Activated CD4-positive, alpha-beta T cell treated with anti-CD3 and anti-CD28 coated beads, Interleukin-2, amount 50 U/mL, for 1 hour (primary cell): Measurements from ENCODE around the gene CCDC188.

Experiments used
- DNase-seq: peaks from one replicate; pipeline ENCODE4 v3.0.0-alpha.2; 2020

CCDC188 gene

DNA sequence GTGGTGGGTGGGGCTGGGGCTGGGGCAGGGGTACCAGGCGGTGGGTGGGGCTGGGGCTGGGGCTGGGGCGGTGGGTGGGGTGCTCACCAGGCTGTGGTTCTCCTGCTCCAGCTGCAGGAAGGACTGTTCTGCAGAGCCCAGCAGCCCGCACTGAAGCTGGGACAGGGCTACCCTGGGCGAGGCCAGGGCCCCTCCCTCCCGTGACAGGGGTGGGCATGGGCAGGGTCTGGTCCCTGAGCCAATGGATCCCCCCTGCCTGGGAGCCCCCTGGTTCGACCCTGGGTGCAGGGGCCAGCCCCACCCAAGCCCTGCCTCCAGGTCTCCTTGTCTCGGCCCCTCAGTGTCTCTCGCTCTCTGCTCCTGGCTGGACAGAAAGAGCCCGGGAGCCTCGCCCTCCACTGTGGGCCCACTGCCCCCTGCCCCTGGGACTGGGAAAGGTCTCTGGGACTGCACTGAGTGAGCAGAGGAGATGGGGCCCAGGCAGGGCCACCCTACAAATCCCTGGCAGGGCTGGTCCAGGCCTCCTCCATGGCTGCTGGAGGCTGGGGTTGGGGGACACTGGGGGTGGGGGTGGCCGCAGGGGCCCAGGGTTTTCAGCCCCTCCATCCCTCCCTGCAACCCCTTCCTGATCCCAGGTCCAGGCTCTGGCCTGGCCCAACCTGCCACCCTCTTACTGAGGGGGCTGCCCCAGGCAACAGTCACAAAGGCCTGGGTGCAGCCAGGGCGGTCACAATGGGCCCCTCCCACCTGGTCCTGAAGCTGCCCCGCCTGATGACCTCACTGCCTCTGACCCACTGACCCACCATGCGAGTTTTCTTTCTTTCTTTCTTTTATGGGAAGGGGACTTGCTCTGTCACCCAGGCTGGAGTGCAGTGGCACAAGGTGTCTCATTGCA, at the start of gene CCDC188:
Gene CCDC188 (minus strand): TSS at position 675 of the 895 bp plus-strand sequence. CDS start 69 bp downstream, at position 606.
- DNase-seq, result no peak

DNA sequence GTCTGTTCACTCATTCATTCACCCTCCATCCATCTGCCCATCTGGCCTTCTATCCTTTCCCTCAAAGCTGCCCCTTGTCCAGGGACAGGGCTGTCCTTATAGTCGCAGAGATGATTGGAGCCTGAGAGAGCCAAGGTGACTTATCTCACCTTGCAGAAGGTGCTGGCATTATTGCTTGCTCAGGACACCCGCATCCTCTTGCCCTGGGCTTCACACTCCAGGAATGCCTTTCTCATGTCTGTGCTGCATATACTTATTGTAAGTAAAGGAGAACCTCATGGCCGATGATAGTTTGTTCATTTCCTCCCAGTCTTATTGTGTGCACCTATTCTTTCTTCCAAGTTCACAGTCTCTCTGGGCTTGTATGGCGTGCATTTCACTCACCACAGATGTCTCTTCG, 49.1 kb upstream of the CCDC188 start:
- no peak for DNase-seq

DNA sequence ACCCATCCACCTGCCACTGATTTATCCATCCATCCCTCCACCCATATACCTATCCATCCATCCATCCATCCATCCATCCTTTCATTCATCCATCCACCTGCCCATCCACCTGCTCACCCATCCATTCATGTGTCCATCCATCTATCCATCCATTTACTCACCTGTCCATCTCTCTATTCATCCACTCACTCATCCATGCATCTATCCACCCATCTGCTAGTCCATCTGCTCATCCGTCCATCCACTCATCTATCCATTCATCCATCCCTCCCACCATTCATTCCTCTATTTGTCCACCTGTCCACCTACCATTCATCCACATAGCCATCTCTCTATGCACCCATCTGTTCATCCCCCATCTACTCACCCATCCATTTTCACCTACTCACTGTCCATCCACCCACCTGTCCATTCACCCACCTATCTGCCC, 48.6 kb upstream of the CCDC188 start:
- DNase-seq, result no peak

DNA sequence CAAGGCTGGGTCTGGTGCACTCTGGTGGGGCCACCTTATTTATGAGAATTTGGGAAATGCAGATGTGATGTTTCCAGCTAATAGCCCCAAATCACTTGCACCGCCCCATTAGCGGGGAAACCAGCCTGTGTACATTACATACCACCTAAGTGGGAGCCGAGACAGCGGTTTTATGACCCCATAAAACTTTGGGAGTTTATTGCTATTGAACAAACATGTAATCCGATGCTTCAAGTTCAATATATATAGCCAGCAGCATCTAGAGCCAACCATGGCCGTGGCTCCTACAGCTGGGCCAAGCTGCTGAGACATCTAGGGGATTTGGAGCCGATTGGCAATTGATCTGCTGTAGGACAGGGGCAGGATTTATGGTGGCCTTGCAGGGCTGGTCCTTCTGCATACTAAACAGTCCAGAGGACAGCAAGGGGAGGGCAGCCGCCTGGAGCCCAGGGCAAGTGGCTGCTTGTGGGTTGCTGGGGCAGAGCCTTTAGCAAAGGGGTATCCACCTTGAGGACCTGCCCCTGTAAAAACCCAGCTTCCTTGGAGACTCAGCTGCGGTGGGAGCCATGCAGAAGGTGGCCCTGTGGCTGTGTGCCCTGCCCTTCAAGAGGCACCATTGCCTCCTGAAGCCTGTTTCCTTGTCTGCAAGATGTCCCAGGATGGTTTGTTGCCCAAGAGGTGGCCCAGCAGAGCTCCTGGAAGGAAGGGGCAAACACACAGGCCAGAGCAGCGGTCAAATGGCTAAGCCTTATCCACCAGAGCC, 47.9 kb upstream of the CCDC188 start:
- DNase-seq, result no peak

DNA sequence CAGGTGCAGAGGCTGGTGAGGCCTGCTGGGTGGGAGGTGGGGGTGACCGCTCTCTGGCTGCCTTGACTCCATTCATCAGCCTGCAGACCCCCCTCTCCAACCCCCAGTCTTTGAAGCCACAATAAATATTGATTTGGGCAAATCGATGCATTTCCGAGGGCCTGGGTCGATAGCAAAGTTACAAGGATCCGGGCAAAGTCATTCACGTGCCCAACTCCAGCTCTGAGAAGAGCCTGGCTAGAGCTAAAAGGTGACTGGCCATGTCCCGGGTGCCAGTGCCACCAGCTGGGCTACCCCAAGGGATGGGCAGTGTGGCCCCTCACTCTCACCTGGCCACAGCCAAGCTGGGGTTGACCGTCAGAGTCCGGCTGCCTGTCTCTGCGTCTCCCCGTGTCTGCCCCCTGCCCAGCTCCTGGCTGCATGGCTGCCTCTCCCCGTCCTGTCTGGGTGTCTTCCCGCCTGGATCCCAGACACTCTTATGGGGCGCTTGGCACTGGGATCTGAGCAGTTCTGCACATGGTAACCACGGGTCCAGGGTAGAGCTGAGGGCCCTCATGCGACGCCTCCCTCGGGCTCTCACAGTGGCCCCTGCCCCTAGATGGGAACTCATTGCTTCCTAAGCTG, 46.7 kb upstream of the CCDC188 start:
- DNase-seq, result no peak

DNA sequence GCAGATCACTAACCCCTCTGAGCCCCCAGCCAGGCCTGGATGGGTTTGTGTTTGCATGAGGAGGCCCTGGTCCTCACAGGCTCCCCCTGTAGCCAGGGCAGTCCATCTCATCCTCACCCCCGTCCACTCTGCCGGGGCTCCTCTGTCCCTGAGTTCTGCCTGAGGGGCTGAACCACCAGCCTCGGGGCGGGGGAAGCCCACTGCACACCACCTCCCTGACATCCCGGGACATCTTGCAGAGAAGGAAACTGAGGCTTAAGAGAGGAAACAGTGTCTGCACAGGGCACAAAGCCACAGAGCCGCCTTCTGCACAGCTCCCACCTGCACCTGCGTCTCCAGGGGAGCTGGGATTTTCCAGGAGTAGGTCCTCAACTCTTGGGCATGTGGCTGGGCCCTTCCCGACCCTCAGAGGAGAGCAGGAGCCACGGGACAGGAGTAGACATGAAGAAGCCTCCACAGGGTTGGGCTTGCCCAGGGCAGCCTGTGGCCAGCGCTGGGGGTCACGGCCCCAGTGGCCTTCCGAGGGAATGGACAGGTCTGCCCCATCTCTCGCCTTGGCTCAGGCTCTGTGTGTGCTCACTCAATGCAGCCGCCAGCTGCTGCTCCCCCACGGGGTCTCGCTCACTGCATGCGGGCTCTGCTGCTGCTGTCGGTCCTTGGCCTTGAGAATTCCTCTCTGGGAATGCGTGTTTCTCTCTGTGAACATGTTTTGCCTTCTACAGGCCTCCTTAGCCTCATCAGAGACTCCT, 45.4 kb upstream of the CCDC188 start:
- DNase-seq, result no peak

DNA sequence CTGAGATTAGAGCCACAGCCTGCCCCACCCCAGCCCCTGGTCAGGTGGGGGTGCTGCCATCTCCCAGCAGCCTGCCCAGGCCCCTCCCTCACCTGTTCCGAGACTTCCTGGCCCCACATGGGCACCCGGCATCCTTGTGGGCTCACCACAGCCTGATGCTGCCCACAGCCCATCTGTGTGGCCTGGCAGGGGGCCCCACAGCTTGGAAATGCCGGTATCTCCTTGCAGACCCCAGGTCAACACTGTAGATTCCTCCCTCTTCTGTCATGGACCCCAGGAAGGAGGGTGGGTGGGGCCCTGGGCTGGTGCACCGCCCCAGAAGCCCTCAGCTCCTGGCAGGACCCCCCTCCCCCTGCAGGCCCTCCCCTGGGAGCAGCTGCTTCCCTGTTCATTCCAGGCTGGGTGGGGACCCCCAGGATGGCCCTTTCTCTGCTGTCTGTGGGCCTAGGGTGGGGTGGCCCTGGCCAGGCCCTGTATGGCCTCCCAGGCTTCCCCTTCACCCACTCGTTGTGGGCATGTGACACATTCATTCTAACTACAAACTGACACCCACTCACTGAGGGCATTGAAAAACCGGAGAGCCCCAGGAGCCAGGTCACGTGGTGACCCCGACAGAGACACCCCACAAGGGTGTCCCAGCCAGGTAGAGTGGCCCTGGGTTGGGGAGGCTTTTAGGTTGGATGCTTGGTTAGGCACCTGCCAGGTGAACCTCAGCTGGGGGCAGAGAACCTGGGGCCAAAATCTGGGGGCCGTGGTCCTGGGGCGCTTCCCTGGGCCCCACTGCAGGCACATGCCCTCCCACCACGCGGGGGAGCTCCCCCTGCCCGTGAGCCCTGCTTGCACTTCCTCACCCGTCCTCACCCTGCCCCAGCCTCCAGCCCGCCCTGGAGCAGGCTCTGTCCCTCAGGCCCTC, 44.1 kb upstream of the CCDC188 start:
- no peak for DNase-seq

DNA sequence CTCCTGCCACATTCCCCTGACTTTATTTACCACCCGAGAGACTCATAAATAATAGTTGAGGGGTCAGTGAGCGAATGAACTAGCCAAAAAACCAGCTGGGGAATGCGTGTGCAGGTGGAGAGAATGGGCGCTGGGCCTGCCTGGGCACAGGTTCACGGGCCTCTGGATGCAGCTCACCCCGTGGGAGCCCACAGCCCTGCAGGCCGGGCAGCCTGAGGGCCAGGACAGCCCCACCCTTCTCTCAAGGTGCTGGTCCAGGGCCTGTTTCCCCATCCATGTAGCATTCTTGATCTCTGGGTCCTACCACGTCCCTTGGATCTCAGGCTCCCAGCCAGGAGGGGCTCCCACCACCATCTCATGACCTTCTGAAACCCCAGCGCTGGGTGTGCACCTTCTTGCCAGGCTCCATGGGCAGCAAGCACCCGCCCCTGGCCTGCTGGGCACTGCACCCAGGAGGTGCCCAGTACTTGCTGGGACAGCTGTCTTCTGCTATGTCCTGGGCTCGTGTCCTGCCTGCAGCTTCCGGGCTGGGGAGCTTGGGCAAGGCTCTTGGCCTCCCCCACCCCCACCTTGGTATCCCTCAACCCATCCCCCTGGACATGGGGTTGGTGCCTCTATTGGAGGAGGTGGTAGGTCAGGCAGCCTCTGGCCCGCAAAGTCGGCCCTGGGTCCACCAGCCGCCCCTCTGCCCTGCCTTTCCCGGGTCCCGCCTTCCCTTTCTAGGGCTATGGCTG, 43.1 kb upstream of the CCDC188 start:
- no peak for DNase-seq

DNA sequence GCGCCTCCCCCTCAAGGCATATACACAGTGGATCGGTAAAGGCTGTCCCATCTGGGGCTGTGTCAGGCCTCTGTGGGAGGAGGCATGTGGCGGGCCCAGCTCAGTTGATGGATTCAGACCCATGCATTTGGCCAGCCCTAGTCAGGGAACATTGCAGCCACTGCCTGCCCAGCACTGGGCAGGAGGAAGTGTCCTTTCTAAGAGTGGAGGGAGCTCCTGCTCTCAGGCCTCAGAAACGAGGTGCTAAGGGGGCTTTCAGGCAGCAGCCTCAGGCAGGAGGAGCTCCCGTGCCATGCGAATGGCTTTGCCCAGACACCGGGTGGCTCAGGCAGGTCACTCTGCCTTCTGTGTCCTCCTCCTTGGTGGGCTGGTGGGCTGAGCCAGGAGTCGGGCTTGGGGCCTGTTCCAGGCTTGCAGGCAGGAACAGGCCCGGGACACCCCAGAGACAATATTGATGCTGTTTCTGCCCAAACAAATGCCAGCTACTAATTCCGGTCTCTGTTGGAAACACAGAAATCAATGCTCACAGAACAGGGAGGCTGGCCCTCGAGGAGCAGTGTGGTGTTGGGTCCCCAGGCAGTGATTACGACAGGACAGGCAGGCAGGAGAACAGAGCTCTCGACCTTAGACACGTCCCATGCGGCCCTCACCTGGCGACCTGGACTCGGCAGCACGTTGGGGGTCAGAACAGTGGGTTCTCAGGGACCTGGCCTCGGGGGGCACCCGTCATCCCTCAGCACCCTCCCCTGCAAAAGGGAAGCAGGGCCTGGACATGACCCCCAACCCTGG, 42.3 kb upstream of the CCDC188 start:
- DNase-seq, result no peak

DNA sequence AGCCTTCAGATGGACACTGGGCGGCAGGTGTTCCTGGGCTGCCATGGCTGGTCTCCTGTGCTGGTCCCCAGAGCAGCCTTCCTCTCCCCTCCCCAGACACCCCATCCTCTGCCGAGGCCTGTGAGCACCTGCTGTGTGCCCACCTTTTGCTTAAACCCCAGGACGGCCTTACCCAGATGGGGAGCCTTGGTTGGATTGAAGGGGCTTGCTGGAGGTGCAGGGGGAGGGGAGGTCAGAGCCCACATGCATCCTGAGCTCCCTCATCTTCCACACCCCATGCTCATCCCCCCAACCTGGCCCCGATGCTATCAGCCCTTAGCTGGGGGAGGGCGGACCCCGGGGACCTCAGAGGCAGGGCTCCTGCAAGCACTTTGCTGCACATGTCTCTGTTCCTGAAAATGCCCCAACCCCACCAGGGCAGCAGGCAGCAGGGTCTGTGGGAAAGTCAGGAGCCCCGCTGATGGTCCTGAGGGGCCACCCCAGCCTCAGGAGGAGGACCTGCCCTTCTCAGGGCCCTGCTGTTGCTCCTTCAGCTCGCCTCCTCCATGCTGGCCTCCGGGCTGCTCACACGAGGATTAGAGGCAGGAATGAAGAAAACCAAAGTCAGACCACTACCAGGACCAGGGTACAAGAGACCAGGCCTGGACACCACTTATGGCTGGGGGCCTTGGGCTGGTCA, 41.6 kb upstream of the CCDC188 start:
- no peak for DNase-seq

DNA sequence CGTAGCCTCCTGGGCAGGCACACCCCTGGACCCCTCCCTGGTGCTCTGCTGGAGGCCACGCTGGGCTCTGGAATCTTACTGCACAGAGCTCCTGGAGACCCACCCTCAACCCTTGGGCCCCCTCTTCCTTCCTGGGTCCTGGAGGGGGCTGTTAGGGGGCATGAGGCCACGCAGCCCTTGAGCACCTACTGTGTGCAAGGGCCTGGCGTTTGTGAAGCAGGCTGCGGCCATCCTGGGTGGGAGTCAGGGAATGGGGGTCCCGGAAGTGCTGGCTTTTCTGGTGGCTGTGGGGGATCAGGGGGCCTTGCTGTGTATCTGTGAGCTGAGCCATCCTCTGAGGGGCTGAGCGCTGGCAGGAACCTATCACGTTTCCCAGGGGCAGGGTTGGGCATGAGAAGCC, 40.9 kb upstream of the CCDC188 start:
- no peak for DNase-seq

DNA sequence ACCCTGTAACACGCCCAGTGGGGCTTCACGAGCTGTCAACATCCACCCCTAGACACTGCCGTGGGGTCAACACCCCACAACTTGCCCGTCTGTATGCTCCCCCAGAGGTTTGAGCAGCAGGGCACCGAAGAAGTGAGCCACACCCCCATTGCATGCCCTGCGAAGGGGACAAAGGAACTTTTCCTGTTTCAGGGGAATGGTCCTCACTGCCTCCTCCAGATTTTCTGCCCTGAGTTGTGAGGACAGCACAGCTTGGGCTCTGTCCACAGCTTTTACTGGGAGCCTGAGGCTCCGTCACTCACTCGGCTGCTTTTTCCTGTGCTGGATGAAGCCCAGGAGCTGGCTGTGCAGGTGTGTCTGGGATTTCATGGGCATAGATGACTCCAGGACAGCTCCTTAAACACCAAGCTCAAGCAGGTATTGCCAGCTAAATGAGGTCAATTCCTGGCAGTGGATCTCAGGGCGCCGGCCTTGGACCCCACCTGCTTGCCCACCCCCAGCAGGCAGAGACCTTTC, 40.2 kb upstream of the CCDC188 start:
- no peak for DNase-seq

DNA sequence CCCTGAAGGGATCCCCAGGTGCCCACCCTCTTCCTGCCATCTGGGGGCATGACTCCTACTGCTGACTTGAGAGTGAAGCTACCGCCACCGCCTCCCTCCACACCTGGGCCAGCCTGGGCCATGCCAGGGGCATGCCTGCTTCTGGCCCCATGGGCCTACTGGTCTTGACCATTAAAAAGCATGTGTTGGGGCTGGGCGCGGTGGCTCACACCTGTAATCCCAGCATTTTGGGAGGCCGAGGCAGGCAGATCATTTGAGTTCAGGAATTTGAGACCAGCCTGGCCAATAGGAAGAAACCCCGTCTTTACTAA, 37.7 kb upstream of the CCDC188 start:
- no peak for DNase-seq

DNA sequence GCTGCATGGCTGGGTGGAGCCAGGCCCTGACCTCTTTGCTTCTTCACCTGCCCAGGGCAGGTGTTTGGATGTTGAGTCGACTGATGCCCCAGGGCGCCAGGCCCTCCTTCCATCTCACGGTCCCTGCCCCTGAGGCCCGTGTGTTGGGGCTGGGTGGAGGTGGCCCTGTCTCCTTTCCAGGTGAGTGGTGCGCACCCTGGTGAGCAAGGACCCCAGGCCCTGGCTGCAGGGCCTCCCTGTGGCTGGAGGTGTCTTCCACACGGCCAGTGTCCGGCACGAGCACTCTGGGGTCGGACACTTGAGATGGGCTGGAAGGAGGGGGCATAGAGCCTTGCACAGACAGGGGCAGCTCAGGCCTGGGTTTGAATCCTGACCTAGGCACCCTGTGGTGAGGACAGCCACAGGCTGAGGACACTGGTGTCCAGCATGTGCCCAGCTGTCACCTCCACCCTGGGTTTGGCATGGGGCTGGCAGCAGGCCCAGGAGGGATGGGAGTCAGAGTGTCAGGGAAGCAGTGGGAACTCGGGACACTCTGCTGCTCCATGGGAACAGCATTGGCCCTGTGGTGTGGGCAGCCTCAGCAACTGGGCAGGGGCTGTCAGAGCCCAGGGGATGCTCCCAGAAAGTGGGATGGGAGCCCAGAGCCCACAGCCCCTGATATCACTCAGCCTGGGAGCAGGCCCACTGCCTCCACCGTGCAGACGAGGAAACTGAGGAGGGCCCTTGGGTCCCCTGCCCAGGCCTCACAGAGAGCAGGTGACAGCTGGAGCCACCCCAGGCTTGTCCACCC, 37.1 kb upstream of the CCDC188 start:
- DNase-seq, result no peak

DNA sequence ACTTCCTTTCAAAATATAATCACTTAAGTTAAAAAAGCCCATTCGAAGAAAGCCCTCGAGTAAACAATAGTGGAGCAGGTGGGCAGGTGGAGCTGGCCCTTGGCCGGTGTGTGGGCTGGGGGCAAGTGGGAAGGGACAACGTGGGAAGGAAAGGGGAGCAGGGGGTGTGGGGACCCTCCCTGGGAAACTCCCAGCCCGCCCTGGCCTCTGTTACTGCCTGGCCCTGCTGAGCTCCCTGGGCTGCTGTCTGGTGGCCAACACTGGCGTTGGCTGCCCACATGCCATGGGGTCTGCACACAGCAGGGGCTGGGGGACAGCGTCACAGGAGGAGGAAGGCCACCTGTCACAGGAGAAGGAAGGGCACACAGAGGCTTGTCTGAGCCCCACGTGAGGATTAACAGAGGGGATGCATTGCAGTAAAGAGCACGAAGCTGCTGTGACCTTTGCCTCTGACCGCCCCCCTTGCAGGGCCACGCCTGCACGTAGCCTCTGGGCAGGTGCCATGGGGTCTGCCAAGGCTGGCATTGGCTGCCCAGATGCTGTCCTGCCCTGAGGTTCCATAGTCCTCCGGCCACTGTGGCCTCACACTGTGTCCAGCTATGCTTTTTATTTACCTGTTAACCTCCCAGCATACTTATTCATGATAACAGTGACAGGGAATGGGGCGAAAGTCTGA, 36.2 kb upstream of the CCDC188 start:
- DNase-seq, result no peak

DNA sequence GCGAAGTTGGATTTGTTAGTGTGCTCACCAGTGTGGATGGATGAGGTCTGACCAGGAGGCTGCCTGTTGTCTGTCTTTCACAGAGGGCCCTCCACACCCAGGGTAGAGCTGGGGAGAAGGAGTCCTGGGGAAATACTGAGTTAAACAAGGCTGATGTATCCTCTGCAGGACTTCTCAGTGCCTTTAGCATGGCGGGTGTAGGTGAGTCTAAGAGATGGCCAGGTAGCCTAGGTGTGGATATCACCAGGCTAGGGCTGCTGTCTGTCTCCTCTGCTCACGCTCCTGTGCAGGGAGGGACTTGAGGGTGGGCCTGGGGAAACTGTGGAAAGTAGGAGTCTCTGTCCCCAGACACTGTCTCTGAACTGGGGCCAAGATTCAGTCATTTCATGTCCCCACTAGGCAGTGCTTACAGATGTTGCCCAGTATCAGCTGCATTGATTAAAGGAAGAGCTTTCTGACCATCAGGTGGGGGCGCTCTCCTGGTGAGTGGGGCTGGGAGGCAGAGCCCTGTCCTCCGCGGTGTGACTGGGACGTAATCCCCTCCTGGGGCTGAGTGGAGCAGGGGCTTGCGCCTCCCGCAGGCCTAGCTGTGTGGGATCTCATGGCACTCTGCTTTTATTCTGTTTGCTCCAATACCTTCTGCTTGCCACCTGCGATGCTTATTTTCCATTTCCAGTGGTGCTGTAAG, 35.5 kb upstream of the CCDC188 start:
- DNase-seq, result no peak

DNA sequence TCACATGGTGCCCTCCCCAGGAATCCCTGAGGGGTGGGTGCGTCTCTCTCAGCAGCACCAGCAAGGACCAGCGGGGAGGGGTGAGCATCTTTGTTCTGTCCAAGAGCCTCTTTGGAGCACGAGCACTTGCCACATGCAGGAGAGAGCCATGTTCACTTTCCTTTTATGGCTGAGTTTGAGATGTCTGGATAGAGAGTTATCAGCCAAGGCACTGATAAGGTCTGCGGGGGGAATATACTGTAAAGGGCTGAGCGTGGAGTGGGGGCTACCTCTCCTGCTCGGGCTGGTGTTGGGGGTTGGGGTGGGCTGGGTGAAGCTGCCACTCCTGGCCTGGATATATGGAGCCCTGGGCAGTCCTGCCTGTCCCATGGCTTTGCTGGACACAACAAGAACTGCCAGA, 34.9 kb upstream of the CCDC188 start:
- no peak for DNase-seq
